ENCODE results near the gene CAMK1D. TPM values are rescaled to one million over a fixed set of nuclear protein-coding genes. Genes with fewer than 3 reads are reported as not detected.

Gene CAMK1D
- total RNA-seq, 1 donor from 2014 or later: 12.8 TPM

DNA sequence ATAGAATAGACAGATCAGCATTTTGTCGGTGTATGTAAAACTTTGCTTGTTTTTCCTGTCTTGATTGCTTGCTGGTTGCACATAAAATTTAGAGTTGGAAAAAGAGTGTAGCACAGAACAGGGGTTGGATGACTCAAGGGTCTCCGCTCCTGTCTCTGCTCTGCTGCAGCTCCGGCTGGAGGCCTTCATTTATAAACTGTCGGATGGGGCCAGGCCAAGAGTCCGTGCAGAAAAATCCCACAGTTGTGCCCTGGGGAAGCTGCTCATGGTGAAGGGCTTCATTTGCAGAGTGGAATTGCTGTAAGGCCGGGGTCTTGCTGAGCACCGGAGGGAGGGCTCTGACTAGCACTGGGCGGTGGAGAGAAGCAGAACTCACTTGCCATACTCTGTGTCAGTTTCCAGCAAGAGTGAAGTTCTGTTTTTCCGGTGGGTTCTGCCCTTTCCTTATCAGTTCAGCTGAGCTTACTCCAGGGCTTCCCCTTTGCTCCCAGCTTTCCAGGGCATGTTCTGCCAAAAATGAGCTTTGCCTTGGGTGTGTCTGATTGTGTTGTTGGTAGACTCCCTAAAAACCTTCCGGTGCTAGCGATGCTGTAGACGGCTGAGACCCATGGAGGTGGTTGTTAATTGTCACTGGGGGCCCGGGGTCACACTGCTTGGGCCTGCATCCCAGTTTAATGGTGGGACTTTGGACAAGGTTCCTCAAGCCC is 67.2 kb downstream of the CAMK1D start:
- Histone ChIP-seq H3K27me3 (no peaks in the 10 kb centered on the region), H3K4me1 (peaks cover 59% of the 10 kb centered on the region), H3K9me3 (no peaks in the 10 kb centered on the region), H3K36me3 (no peaks in the 10 kb centered on the region), H3K4me3 (no peak overlapping the region), H3K27ac (peak overlapping the region; percentile 49)
- TF ChIP-seq POLR2AphosphoS5 (IDR thresholded peaks at IDR 0.05; ENCODE audit: insufficient read depth in 1 of 2, low read depth in 1 of 2) (no peak), POLR2A (IDR thresholded peaks at IDR 0.05) (no peak), CTCF (IDR thresholded peaks at IDR 0.05) (no peak)
- intact Hi-C loops (cut with DNase I): no loop called here
- no peak for DNase-seq (ENCODE audit: extremely low spot score in 2 of 2)

DNA sequence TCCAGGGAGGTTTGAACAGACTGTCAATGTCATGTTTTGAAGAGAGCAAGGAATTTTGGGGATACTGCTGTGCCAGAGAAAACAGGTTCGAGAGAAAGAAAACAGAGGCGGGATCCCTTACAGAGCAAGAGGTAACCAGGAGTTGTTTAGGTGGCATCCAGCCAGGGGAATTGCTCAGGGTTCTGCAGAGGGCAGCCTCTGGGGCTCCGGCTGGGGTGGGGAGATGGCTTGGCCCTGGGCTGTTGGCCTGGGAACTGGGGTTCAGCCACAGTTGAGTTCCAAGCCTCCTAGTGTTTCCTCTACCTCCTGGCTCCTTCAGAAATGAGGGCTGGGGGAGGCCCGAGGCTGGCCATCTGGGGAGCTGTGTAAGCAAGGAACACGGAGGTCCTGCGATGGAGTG is 68.0 kb downstream of the CAMK1D start:
- Histone ChIP-seq H3K4me1 (peaks cover 59% of the 10 kb centered on the region), H3K4me3 (no peak overlapping the region), H3K27me3 (no peaks in the 10 kb centered on the region), H3K9me3 (no peaks in the 10 kb centered on the region), H3K36me3 (no peaks in the 10 kb centered on the region), H3K27ac (peak overlapping the region; percentile 49)
- intact Hi-C loops (cut with DNase I): no loop called here
- TF ChIP-seq POLR2A (IDR thresholded peaks at IDR 0.05) (no peak), POLR2AphosphoS5 (IDR thresholded peaks at IDR 0.05; ENCODE audit: insufficient read depth in 1 of 2, low read depth in 1 of 2) (no peak), CTCF (IDR thresholded peaks at IDR 0.05) (no peak)
- no peak for DNase-seq (ENCODE audit: extremely low spot score in 2 of 2)

GRCh38 chr10:12418000-12418399 is 68.7 kb downstream of the CAMK1D start:
- peak in 1 of 2 donors; percentile 92 for DNase-seq (ENCODE audit: extremely low spot score in 2 of 2)
- H3K36me3 ChIP-seq: no peaks in the 10 kb centered on the region
- intact Hi-C loops (cut with DNase I): no loop called here
- peaks cover 59% of the 10 kb centered on the region for H3K4me1 ChIP-seq
- H3K9me3 ChIP-seq: no peaks in the 10 kb centered on the region
- H3K27ac ChIP-seq: peak overlapping the region; percentile 54
- no peaks in the 10 kb centered on the region for H3K27me3 ChIP-seq
- no peak overlapping the region for H3K4me3 ChIP-seq
- TF ChIP-seq POLR2AphosphoS5 (IDR thresholded peaks at IDR 0.05; ENCODE audit: insufficient read depth in 1 of 2, low read depth in 1 of 2) (peak in 1 of 2 donors; percentile 62), CTCF (IDR thresholded peaks at IDR 0.05) (no peak)

- intact Hi-C loops (cut with DNase I): no loop called here
- DNase-seq (ENCODE audit: extremely low spot score in 2 of 2): no peak
- no peaks in the 10 kb centered on the region for H3K9me3 ChIP-seq
- no peaks in the 10 kb centered on the region for H3K36me3 ChIP-seq
- TF ChIP-seq POLR2AphosphoS5 (IDR thresholded peaks at IDR 0.05; ENCODE audit: insufficient read depth in 1 of 2, low read depth in 1 of 2) (no peak), CTCF (IDR thresholded peaks at IDR 0.05) (no peak), POLR2A (IDR thresholded peaks at IDR 0.05) (no peak)
- no peak overlapping the region for H3K4me3 ChIP-seq
- no peaks in the 10 kb centered on the region for H3K27me3 ChIP-seq
- peak overlapping the region; percentile 54 for H3K27ac ChIP-seq
- H3K4me1 ChIP-seq: peaks cover 56% of the 10 kb centered on the region
Measured at GRCh38 chr10:12418725-12419261, 69.4 kb downstream of the CAMK1D start.

DNA sequence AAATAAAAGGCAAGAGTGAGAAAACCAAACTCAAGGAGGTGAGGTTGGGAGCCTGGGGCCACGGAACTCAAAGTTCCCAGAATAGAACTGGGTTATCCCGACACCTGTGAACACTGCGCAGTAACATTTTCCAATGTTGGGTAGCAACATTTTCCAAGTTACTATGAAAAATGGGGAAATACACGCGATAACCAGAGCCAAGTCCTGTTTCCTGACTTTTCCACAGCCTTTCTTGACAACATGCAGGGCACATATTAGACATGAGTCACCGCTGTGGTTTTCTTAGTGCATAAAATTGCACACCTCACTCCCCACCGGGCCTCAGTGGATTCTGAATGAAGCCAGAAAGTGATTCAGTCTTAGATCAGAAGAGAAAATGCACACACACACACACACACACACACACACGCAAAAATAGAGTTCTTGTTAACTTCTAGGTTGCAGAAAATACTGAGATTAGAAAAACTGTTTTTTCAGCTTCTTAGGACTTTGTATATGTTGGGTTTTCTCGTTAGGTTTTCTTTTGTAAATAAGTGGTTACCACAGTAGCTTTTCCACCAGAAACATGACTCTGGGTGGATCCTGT is 70.0 kb downstream of the CAMK1D start:
- H3K27me3 ChIP-seq: no peaks in the 10 kb centered on the region
- peak overlapping the region; percentile 54 for H3K27ac ChIP-seq
- TF ChIP-seq POLR2AphosphoS5 (IDR thresholded peaks at IDR 0.05; ENCODE audit: insufficient read depth in 1 of 2, low read depth in 1 of 2) (peak in 1 of 2 donors; percentile 28), CTCF (IDR thresholded peaks at IDR 0.05) (no peak), POLR2A (IDR thresholded peaks at IDR 0.05) (no peak)
- peaks cover 50% of the 10 kb centered on the region for H3K4me1 ChIP-seq
- no peaks in the 10 kb centered on the region for H3K36me3 ChIP-seq
- H3K4me3 ChIP-seq: no peak overlapping the region
- intact Hi-C loops (cut with DNase I): no loop called here
- peak in 1 of 2 donors; percentile 93 for DNase-seq (ENCODE audit: extremely low spot score in 2 of 2)
- H3K9me3 ChIP-seq: no peaks in the 10 kb centered on the region
